CD4-positive, alpha-beta T cell treated with Interleukin-21 for 1 hour (primary cell): Measurements from ENCODE around the gene RXFP1.
A peak's percentile ranks its signal among the peaks of the same experiment; 100 is the strongest.

Source experiments
- DNase-seq: peaks from one replicate; pipeline ENCODE4 v3.0.0-alpha.2; 2020

Gene RXFP1

GRCh38 chr4:158521484-158522088 is at the start of gene RXFP1:
RXFP1 (plus strand) TSS chr4:158521882; CDS start chr4:158521977, 95 bp downstream.
- DNase-seq: no peak

- no peak for DNase-seq
Measured at GRCh38 chr4:158481811-158482210, 39.9 kb upstream of the RXFP1 start.

- DNase-seq: no peak
Measured at GRCh38 chr4:158484173-158484885, 37.4 kb upstream of the RXFP1 start.

GRCh38 chr4:158490629-158491028 is 31.1 kb upstream of the RXFP1 start:
- no peak for DNase-seq

DNA sequence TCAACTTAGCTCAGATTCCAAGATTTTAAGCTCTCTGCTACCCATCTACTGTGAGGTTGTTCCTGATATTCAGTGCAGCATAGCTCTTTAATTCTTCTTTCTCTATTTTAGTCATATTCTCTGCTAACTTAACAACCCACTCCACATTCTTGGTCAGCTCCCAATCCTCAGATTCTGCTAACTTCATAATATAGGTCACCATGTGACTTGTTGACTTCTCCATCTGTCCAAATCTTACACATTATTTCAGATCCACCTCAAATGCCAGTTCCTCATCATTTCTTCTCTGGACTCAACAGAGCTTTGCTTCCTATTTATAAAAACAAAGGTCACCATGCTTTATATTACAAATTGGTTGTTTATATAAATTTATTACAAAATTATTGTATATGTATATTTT is 29.3 kb upstream of the RXFP1 start:
- DNase-seq: no peak

DNA sequence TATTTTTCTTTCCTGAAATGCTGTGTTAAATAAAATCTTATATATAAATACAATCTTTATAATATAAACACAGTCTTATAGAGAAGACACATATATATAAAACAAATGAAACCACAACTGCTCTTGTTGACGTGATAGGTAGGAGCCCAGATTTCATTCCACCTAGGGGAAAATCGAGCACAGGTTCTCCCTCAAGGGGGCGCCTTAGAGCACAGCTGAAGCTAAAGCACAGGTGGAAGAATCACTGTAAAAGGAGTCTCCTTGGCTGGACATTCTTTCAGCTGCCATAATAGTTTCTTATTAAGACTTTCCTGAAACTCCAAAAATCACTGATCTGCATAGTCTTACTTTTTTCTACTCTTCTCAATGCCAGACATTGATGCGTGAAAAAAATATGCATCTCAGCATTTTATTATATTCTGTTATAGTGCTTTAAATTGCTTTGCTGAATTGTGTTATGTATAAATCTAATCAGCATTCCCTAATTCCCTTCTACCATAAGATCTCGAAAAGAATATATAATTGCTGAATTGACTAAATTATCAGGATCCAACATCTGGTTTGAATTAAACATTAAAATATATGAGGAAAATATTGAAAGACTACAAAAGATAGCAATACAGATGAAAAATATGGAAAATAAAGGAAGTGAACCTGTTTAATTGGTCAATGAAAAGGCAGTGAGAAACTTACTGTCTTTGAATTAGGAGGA is 25.5 kb upstream of the RXFP1 start:
- DNase-seq: peak; percentile 4

- no peak for DNase-seq
Measured at GRCh38 chr4:158500054-158500453, 21.6 kb upstream of the RXFP1 start.

DNA sequence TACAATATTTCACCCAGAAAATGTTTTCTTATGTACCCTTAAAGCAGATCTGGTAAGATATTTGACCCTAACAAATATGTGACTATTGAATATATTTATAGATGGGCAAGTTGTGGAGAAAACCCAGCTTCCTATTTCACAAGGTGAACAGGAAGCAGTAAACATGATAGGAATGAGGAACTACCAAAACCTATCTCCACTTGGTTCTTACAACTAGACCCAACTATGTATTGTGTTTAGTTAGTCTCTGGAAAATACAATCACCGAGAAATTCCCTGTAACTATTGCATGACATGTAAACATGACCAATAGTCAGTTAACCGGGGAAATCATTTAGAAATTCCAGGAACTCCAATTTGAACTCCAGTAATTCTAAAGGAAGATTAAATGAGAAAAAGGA is 8.4 kb upstream of the RXFP1 start:
- no peak for DNase-seq

GRCh38 chr4:158519226-158519625 is 2.5 kb upstream of the RXFP1 start:
- no peak for DNase-seq

- no peak for DNase-seq
Measured at GRCh38 chr4:158523990-158524535, 2.4 kb downstream of the RXFP1 start.

GRCh38 chr4:158527516-158527915 is 5.8 kb downstream of the RXFP1 start:
- DNase-seq: no peak

DNA sequence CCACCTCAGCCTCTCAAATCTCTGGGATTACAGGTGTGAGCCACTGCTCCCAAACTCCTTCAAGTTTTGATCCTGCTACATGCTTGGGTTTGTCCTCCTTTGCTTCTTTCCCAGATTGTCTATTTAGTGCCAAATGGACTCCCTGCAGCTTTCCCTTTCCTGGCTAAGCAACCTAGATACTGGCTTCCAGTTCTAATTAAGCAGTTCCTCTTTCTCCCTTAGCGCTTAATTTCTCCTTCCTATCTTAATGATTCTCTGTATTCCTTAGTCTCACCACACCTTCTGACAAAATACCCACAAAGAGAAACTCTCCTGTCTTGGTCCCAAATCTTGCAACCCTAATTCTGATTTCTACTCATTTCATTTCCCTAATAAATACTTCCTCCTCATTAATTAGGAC is 7.8 kb downstream of the RXFP1 start:
- DNase-seq: no peak

- no peak for DNase-seq
Measured at GRCh38 chr4:158530381-158530780, 8.7 kb downstream of the RXFP1 start.

DNA sequence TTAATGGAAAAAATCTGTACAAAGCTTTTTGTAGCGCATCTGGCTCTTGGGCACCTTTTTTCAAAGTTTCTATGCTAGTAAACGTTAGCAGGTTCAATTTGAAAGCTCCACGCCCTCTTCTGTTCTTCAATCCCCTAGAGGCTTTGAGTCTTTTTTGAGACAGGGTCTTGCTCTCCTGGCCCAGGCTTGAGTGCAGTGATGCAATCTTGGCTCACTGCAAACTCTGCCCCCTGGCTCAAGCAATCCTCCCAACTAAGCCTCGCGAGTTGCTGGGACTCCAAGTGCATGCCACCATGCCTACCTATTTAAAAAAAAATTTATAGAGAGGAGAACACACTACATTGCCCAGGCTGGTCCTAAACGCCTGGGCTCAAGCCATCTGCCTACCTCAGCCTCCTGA is 9.2 kb downstream of the RXFP1 start:
- DNase-seq: no peak

DNA sequence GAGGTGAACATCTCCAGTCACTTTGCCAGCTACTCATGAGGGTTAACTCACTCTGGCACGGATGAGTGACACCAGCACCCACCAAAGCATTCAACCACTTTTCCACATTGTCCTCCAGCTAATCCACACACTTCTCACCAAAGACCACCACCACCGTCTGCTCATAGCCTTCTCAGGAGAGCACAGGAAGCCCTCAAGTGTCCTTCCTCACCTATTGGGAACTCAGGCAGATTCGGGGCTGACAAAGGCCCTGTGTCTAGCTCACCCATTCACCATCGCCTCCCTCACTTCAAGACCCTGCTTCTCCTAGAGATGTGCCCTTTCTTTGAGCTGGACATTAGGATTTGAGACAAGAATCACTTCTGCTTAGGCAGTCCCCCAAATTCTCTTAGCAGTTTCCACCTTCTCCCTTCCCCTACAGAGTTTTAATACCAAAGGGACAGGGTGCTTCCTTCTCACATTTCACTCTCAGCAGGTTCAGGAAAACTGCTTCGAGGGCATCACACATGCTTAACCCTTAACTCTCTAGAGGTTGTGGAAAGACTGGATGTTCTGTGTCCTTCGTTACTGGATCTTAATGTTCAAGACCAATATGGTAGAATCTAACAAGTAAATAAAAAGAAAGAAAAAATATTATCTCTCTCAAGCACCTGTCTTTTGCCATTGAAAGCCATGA is 11.0 kb downstream of the RXFP1 start:
- no peak for DNase-seq

- DNase-seq: no peak
Measured at GRCh38 chr4:158534727-158535126, 13.0 kb downstream of the RXFP1 start.

- no peak for DNase-seq
Measured at GRCh38 chr4:158535130-158535614, 13.5 kb downstream of the RXFP1 start.

GRCh38 chr4:158536833-158537232 is 15.2 kb downstream of the RXFP1 start:
- DNase-seq: no peak

- no peak for DNase-seq
Measured at GRCh38 chr4:158538176-158538575, 16.5 kb downstream of the RXFP1 start.

GRCh38 chr4:158538911-158539310 is 17.2 kb downstream of the RXFP1 start:
- no peak for DNase-seq

GRCh38 chr4:158540125-158540907 is 18.6 kb downstream of the RXFP1 start:
- no peak for DNase-seq

DNA sequence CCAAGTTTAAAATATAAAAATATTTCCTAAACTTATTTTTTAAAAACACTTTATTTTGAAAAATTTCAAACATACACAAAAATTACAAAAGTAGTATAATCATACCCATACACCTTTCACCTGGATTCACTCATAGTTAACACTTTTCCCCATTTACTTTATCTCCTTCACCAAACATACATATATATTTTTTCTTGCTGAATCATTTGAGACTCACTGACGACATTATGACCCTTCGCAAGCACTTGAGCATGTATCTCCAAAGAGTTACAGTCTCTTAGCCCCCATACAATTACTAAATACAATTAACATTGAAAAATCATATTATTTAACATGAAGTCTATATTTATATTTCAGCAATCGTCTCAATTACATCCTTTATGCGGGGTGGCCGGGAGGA is 19.8 kb downstream of the RXFP1 start:
- no peak for DNase-seq
